ENCODE measurements around the gene SPAG5.
"Not testable (repeated sequence)": the region's sequence is repeated elsewhere in the genome, so short reads cannot be mapped to it uniquely, and the experiment has no call there.

The SPAG5 gene

GRCh38 chr17:28612936-28613872, 14.4 kb upstream of the SPAG5 start:
- DNase-seq (ENCODE audit: low read depth, low spot score): no peak

DNA sequence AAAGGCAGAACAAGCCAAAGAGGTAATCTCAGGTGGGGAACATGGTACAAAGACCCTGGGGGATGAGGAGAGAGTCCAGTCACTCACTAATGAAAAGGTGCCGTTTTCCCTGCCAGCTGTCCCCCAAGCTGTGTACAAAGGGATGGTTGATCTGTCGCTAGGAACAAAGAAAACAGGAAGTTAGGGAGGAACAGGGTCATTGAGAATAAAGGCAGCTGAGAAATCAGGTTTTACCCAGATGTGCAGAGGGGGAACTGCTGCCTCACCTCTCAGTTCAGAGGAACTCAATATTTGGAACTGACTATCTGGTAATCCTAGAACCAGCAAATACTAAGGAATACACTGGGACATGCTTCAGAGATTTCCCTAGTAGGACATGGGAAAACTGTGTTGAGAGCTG, 13.7 kb upstream of the SPAG5 start:
- no peak for DNase-seq (ENCODE audit: low read depth, low spot score)

DNA sequence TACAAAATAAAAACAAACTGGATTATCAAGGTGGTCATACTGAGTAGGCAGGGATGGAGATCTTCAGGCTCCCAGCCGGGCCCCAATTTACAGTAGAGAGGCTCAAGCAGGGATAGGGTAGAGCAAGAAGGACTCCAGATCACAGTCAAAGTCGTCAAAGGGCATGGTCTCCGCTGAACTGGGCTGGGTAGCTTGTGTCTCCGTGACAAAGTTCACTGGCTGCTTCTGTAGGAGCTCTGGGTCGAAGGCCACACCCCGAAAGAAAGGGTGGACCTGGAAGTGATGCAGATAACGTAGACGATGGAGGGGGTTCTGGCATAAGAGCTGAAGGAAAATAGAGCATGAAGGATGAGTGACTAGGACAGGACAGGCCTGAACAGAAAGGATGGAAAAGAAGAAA, 11.6 kb upstream of the SPAG5 start:
- DNase-seq (ENCODE audit: low read depth, low spot score): no peak

- not testable (repeated sequence) for DNase-seq (ENCODE audit: low read depth, low spot score)
Observed at GRCh38 chr17:28604031-28604430, 5.2 kb upstream of the SPAG5 start.

- peak; percentile 40 for DNase-seq (ENCODE audit: low read depth, low spot score)
Observed at GRCh38 chr17:28599311-28600184, 723 bp upstream of the SPAG5 start.

DNA sequence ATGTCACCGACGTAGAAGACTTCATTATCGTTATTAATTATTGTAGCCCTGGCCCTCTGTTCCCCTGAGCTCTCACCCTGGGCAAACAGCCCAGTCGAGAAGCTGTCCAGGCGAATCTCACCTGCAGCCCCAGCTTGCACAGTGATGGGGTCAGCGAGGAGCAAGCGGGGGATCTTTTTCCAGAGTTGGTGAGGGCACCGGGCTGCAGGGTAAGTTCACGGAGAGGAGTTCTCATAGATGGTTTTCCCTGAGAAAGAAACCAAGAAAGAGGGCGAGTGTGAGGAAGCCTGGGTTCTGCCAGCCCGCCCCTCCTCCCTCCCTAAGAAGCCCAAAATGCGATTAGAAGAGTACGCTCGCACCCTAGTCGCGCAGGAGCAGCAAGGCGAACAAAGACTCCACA, 436 bp downstream of the SPAG5 start:
- DNase-seq (ENCODE audit: low read depth, low spot score): no peak

GRCh38 chr17:28597606-28598383, 1.0 kb downstream of the SPAG5 start:
- no peak for DNase-seq (ENCODE audit: low read depth, low spot score)

DNA sequence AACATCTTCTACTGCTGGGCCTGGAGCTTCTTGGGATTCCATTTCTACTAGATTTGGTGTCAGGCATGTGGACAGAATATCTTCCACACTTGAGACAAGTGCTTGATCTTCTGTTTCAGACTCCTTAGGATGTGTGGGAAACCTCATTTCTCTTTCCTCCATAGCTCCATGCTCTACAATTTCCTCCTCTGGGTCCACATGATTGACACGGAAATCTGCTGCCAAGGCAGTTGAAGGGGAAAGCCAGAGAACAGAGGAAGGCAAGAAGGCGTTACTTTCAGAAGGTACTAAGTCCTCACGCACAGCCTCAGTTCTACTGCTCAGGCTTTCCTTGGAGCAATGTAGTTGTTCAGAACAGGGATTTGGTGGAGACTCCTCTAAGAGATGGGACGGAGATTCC, 6.6 kb downstream of the SPAG5 start:
- DNase-seq (ENCODE audit: low read depth, low spot score): no peak

GRCh38 chr17:28585851-28586250, 13.0 kb downstream of the SPAG5 start:
- DNase-seq (ENCODE audit: low read depth, low spot score): no peak

DNA sequence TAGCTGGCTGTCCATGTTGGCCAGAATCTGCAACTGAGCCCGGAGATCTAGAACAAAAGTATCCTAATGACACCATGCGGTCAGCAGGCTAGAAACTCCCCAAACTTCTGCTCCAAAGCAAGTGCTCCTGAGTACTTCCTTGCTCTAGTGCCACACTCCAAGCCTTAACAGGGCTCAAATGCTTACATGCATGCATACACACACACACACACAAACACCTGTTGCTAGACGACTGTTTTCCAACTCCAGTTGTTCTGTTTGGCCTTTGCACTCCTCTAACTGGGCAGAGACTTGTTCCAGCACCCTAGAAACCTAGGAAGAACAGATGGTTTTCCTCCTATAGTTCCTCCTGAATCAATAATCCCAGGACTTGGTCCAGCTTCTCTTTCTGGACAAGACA, 14.4 kb downstream of the SPAG5 start:
- no peak for DNase-seq (ENCODE audit: low read depth, low spot score)

- no peak for DNase-seq (ENCODE audit: low read depth, low spot score)
Observed at GRCh38 chr17:28582513-28582912, 16.3 kb downstream of the SPAG5 start.

- no peak for DNase-seq (ENCODE audit: low read depth, low spot score)
Observed at GRCh38 chr17:28580959-28581358, 17.9 kb downstream of the SPAG5 start.

GRCh38 chr17:28579526-28579925, 19.3 kb downstream of the SPAG5 start:
- no peak for DNase-seq (ENCODE audit: low read depth, low spot score)

DNA sequence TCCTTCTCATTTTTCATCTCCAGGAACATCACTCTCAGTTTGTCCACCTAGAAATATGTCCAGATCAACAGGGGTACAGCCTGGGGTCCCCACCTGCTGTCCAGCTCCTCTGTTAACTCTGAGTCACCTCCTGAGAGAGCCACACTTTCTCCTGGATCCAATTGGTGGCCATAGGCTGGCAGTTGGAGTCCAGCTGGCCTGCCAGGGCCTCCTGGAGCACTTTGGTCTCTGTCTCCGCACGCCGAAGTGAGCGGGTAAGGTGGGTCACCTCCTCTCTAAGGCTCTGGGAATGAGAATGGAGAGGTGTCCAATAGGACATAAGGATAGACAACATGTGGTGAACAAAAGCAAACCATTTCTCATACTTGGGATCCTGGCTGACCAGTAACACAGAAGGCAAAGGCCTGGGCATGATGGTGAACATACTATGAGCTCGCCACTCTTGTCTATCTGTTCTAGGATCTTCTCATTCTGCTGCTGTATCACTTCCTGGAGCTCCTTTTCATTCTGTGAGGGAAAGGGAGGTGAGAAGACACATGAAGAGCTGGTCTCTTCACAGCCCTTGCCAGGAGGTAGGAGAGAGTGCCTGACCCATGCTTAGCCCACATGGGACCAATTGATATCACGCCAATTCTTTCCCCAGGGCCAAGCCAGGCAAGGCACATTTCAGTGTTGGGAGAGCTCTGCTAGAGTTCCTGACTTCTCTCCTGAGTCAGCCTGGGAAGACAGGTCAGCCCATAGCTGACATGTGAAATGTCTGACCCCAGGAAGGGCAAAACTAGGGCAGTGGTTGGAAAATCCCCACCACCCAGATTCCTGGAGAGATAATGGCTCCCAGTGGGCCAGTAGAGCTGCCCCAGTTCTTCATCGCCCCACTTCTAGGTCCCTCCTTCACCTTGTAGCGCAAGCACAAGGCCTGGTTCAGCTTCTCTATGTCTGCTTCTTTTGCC, 20.3 kb downstream of the SPAG5 start:
- DNase-seq (ENCODE audit: low read depth, low spot score): no peak

DNA sequence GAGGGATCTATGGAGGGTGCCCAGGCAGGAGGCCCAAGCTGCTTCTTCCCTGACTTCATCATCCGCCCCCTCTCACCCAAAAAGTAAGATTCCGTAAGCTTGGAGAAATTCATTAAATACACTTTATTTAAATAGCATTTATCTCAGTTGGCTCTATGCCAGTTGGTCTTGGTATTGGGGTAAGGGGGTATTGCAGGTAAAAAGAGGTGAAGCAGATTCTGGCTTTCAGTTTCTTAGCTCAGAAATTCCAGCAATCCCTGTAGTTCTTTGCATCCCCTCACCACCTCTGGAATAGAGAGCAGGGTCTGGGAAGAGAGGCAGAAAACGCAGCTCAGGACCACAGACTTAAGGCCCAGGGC, 21.4 kb downstream of the SPAG5 start:
- no peak for DNase-seq (ENCODE audit: low read depth, low spot score)

GRCh38 chr17:28576758-28577465, 21.9 kb downstream of the SPAG5 start, which contains the start of gene ALDOC:
TSS of gene ALDOC (minus strand) at chr17:28576895. CDS start at chr17:28575532, 1,363 bp downstream.
- DNase-seq (ENCODE audit: low read depth, low spot score): peak; percentile 60

GRCh38 chr17:28576016-28576415, 22.8 kb downstream of the SPAG5 start:
- not testable (repeated sequence) for DNase-seq (ENCODE audit: low read depth, low spot score)

DNA sequence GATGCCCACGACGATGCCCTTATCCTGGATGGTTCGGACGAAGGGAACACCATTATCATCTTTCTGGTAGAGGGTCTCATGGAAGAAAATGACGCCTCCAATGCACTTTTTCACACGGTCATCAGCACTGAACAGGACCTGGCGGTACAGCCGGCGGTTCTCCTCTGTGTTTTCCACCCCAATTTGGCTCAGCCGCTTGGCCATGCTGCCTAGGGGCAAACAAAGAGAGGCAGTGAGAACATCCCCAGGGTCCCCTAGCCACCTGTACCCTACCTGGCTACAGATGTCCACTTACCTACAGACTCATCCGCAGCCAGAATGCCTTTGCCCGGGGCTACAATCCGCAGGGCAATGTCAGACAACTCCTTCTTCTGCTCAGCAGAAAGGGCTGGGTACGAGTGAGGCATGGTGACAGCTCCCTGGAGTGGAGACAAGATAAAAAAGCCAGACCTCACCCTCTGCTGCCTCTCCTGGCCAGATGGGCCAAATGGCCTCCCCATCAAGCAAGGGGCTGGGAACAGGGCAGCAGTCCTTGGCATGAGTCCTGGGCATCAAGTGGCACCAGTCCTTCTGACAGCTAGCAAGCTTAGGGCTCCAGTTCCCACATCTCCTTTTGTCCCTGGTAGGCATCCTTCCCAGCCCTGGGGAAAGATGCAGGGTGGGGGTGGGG, 23.6 kb downstream of the SPAG5 start:
- DNase-seq (ENCODE audit: low read depth, low spot score): no peak

DNA sequence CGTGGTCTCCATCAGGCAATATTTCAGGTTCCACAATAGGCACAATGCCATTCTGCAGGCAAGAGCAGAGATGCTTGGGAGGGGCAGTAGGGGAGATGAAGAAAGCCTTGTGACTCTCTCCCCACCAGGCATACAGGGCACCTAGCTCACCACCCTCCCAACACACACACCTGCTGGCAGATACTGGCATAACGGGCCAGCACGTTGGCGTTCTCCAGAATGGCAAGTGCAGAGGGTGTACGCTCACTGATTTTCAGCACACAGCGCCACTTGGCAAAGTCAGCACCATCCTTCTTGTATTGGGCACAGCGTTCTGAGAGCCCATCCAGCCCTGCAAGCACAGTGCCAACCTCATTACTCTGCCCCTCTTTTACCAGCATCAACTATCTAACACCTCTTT, 24.3 kb downstream of the SPAG5 start:
- no peak for DNase-seq (ENCODE audit: low read depth, low spot score)
